HG02852 (cell line): ENCODE data around the gene GCNA.
"Not testable (repeated sequence)": the region's sequence is repeated elsewhere in the genome, so short reads cannot be mapped to it uniquely, and the experiment has no call there.

Source experiments
- ATAC-seq: cut with Tn5 transposase; IDR thresholded peaks from one replicate; pipeline ENCODE4 v1.9.1; 2021; ENCODE audit warnings: mild to moderate bottlenecking, moderate library complexity; ENCODE audit not compliant: unreplicated experiment

The GCNA gene

GRCh38 chrX:71556036-71556435 lies 22.2 kb upstream of the GCNA start:
- no peak for ATAC-seq

- ATAC-seq, result no peak
Observed at GRCh38 chrX:71558920-71559319, 19.3 kb upstream of the GCNA start.

- not testable (repeated sequence) for ATAC-seq
Observed at GRCh38 chrX:71559773-71560172, 18.5 kb upstream of the GCNA start.

- no peak for ATAC-seq
Observed at GRCh38 chrX:71563921-71564320, 14.3 kb upstream of the GCNA start.

GRCh38 chrX:71565474-71566041 lies 12.7 kb upstream of the GCNA start:
- no peak for ATAC-seq

GRCh38 chrX:71571390-71571789 lies 6.8 kb upstream of the GCNA start:
- not testable (repeated sequence) for ATAC-seq

- ATAC-seq, result no peak
Observed at GRCh38 chrX:71573590-71573989, 4.6 kb upstream of the GCNA start.

GRCh38 chrX:71577682-71578081 lies 555 bp upstream of the GCNA start:
- no peak for ATAC-seq

GRCh38 chrX:71579136-71579989 lies 1.1 kb downstream of the GCNA start:
- no peak for ATAC-seq

GRCh38 chrX:71579990-71580380 lies 1.7 kb downstream of the GCNA start:
- ATAC-seq, result no peak

- no peak for ATAC-seq
Observed at GRCh38 chrX:71581210-71581609, 3.0 kb downstream of the GCNA start.

- ATAC-seq, result no peak
Observed at GRCh38 chrX:71586929-71587328, 8.7 kb downstream of the GCNA start.

GRCh38 chrX:71593210-71593609 lies 15.0 kb downstream of the GCNA start:
- ATAC-seq, result not testable (repeated sequence)

- ATAC-seq, result no peak
Observed at GRCh38 chrX:71599965-71600364, 21.7 kb downstream of the GCNA start.

- no peak for ATAC-seq
Observed at GRCh38 chrX:71603618-71604017, 25.4 kb downstream of the GCNA start.

- no peak for ATAC-seq
Observed at GRCh38 chrX:71604141-71604540, 25.9 kb downstream of the GCNA start.

GRCh38 chrX:71604796-71605568 lies 26.7 kb downstream of the GCNA start:
- no peak for ATAC-seq

- no peak for ATAC-seq
Observed at GRCh38 chrX:71606536-71607216, 28.4 kb downstream of the GCNA start.

- no peak for ATAC-seq
Observed at GRCh38 chrX:71607488-71607887, 29.3 kb downstream of the GCNA start.

GRCh38 chrX:71609095-71609750 lies 31.0 kb downstream of the GCNA start:
- ATAC-seq, result no peak

GRCh38 chrX:71611736-71612135 lies 33.5 kb downstream of the GCNA start:
- ATAC-seq, result not testable (repeated sequence)
